PC-9 (cell line): ENCODE measurements around the gene SERAC1. TPM values are rescaled to one million over a fixed set of nuclear protein-coding genes. Genes with fewer than 3 reads are reported as not detected.
"Not testable (repeated sequence)": the region's sequence is repeated elsewhere in the genome, so short reads cannot be mapped to it uniquely, and the experiment has no call there.

Source experiments
- BruUV-seq: library from RNA; stranded (reverse); fragments of 400-500 nt; replicated peaks from 2 replicates; lab custom pipeline; 2021; lab: Mats Ljungman, UMichigan
- CTCF ChIA-PET: fragments of 300-600 bp; sonication (Branson Sonifier 250); formaldehyde crosslinking; loops from one replicate; lab custom pipeline; 2022; ENCODE audit warnings: antibody characterized with exemption; lab: Charles Lee
- POLR2A ChIA-PET: fragments of 300-600 bp; sonication (Branson Sonifier 250); formaldehyde crosslinking; loops from one replicate; lab custom pipeline; 2022; ENCODE audit warnings: antibody characterized with exemption; ENCODE audit not compliant: unreplicated experiment; lab: Charles Lee
- DNase-seq, 2 experiments: peaks; one replicate each; pipeline versions ENCODE4 v3.0.0 to v3.0.0-alpha.2; 2015 to 2022; ENCODE audit warnings: mixed read lengths in 1 of 2
- H2AFZ ChIP-seq: fragments of 200-600 bp; sonication (generic); 2 replicates; pipeline ENCODE4 v1.8.1; 2017; ENCODE audit warnings: antibody characterized with exemption
- H3F3A ChIP-seq: fragments of 200-600 bp; sonication (generic); 2 replicates; pipeline ENCODE4 v1.8.1; 2017; ENCODE audit warnings: antibody characterized with exemption, mild to moderate bottlenecking, low read depth; ENCODE audit not compliant: insufficient read depth
- H3K27ac ChIP-seq: fragments of 200-600 bp; sonication (generic); 2 replicates; pipeline ENCODE4 v1.6.1; 2016; ENCODE audit warnings: mixed run types
- H3K27me3 ChIP-seq: fragments of 200-600 bp; sonication (generic); 2 replicates; pipeline ENCODE4 v1.6.1; 2016; ENCODE audit warnings: low read depth, mixed run types; ENCODE audit not compliant: insufficient read depth
- H3K36me3 ChIP-seq: fragments of 200-600 bp; sonication (generic); 2 replicates; pipeline ENCODE4 v1.6.1; 2016; ENCODE audit warnings: low read depth, mixed run types
- H3K4me1 ChIP-seq: fragments of 200-600 bp; sonication (generic); replicated peaks from 2 replicates; pipeline ENCODE4 v1.6.1; 2016; ENCODE audit warnings: mixed run types; ENCODE audit not compliant: insufficient read depth
- H3K4me2 ChIP-seq: fragments of 200-600 bp; sonication (generic); 2 replicates; pipeline ENCODE4 v1.6.1; 2017; ENCODE audit warnings: mixed run types
- H3K4me3 ChIP-seq: fragments of 200-600 bp; sonication (generic); 2 replicates; pipeline ENCODE4 v1.6.1; 2016; ENCODE audit warnings: mixed run types
- H3K79me2 ChIP-seq: fragments of 200-600 bp; sonication (generic); 2 replicates; pipeline ENCODE4 v1.6.1; 2017; ENCODE audit warnings: low read depth, mixed run types
- H3K9me2 ChIP-seq: fragments of 200-600 bp; sonication (generic); 2 replicates; pipeline ENCODE4 v1.8.1; 2017; ENCODE audit warnings: mild to moderate bottlenecking; ENCODE audit not compliant: insufficient read depth
- H3K9me3 ChIP-seq: fragments of 200-600 bp; sonication (generic); 2 replicates; pipeline ENCODE4 v1.8.1; 2016; ENCODE audit warnings: low read depth; ENCODE audit not compliant: insufficient read depth
- H4K20me1 ChIP-seq: fragments of 200-600 bp; sonication (generic); 2 replicates; pipeline ENCODE4 v1.8.1; 2017; ENCODE audit not compliant: insufficient read depth
- CTCF ChIP-seq: fragments of 200-600 bp; sonication (generic); conservative IDR thresholded peaks from 2 replicates; pipeline ENCODE4 v1.6.1; 2017; ENCODE audit warnings: mixed run types, antibody characterized with exemption, mild to moderate bottlenecking, moderate library complexity
- EZH2 ChIP-seq: fragments of 200-600 bp; sonication (generic); IDR thresholded peaks from 2 replicates; pipeline ENCODE4 v1.8.0; 2017; ENCODE audit warnings: antibody characterized with exemption, low read depth
- intact Hi-C: fragments of 100-400 bp; cut with micrococcal nuclease; formaldehyde crosslinking; loops from one replicate; pipeline ENCODE4 v1.10.0; 2022; ENCODE audit not compliant: unreplicated experiment
- total RNA-seq: library from RNA; stranded (reverse); gene quantifications from 2 replicates; pipeline ENCODE4 v1.2.3, GENCODE V29; 2021

SERAC1 gene
- total RNA-seq, 1 experiment from 2014 or later: 4.9 TPM

- H3K4me1 ChIP-seq: peaks cover 14% of the 10 kb centered on the region
- H3K4me3 ChIP-seq, H3K4me2 ChIP-seq, BruUV-seq, H3K27me3 ChIP-seq, DNase-seq, H3F3A ChIP-seq, POLR2A ChIA-PET, H4K20me1 ChIP-seq, H3K27ac ChIP-seq, H3K9me2 ChIP-seq, intact Hi-C loops, H3K36me3 ChIP-seq, H2AFZ ChIP-seq, H3K9me3 ChIP-seq, H3K79me2 ChIP-seq: not testable (repeated sequence)
- CTCF ChIA-PET: interaction anchor here (1.2 kb wide), 1 partner anchor 483 kb away, joined by 3 read pairs; no protein-coding TSS in a partner anchor
Observed at GRCh38 chr6:158208226-158209030, 40.4 kb upstream of the SERAC1 start.

GRCh38 chr6:158207422-158207788 lies 39.3 kb upstream of the SERAC1 start:
- H3K27ac ChIP-seq: no peak overlapping the region

GRCh38 chr6:158206740-158207421 lies 38.8 kb upstream of the SERAC1 start:
- no peaks in the 10 kb centered on the region for H3K79me2 ChIP-seq
- CTCF ChIA-PET: no interaction called here
- H4K20me1 ChIP-seq: no peaks in the 10 kb centered on the region
- peaks cover 11% of the 10 kb centered on the region for H3K4me1 ChIP-seq
- no peaks in the 10 kb centered on the region for H3K27me3 ChIP-seq
- POLR2A ChIA-PET: interaction anchor here (0.5 kb wide), 1 partner anchor 18 kb away, joined by 5 read pairs; no protein-coding TSS in a partner anchor
- intact Hi-C loops: no loop called here
- H3K9me3 ChIP-seq: no peaks in the 10 kb centered on the region
- BruUV-seq: no TSS peak
- no peak for DNase-seq
- no peak overlapping the region for H3K4me2 ChIP-seq
- no peaks in the 10 kb centered on the region for H3K9me2 ChIP-seq
- H3F3A ChIP-seq: no peaks in the 10 kb centered on the region
- H3K27ac ChIP-seq: no peak overlapping the region
- H2AFZ ChIP-seq: no peak overlapping the region
- H3K36me3 ChIP-seq: no peaks in the 10 kb centered on the region
- no peak for TF ChIP-seq CTCF
- TF ChIP-seq EZH2: no peak
- no peak overlapping the region for H3K4me3 ChIP-seq

More at GRCh38 chr6:158207422-158207788, 39.3 kb upstream of the SERAC1 start:
- no peaks in the 10 kb centered on the region for H3K79me2 ChIP-seq
- no peaks in the 10 kb centered on the region for H3K9me3 ChIP-seq
- H3F3A ChIP-seq: no peaks in the 10 kb centered on the region
- no peak overlapping the region for H2AFZ ChIP-seq
- POLR2A ChIA-PET: interaction anchor here (0.5 kb wide), 1 partner anchor 18 kb away, joined by 5 read pairs; no protein-coding TSS in a partner anchor
- H4K20me1 ChIP-seq: no peaks in the 10 kb centered on the region
- no peak for TF ChIP-seq EZH2
- no peak for TF ChIP-seq CTCF
- intact Hi-C loops: no loop called here
- H3K4me3 ChIP-seq: no peak overlapping the region
- H3K9me2 ChIP-seq: no peaks in the 10 kb centered on the region
- H3K27me3 ChIP-seq: no peaks in the 10 kb centered on the region
- H3K4me2 ChIP-seq: no peak overlapping the region
- peak in 1 of 2 experiments; percentile 10 for DNase-seq
- no TSS peak for BruUV-seq
- CTCF ChIA-PET: no interaction called here
- H3K36me3 ChIP-seq: no peaks in the 10 kb centered on the region
- peaks cover 14% of the 10 kb centered on the region for H3K4me1 ChIP-seq
